Coronary artery (tissue), 2 donors: ENCODE results near the gene DUSP22.

Source experiments
- DNase-seq: peaks from one replicate; pipeline ENCODE4 v3.0.0-alpha.2; 2017; ENCODE audit warnings: low spot score
- H3K27ac ChIP-seq, 2 donors: fragments of 200-600 bp; sonication (generic); one replicate each; pipeline ENCODE4 v1.5.1; 2016 to 2019
- H3K4me3 ChIP-seq: fragments of 200-600 bp; sonication (generic); 2 replicates; pipeline ENCODE4 v1.5.1; 2016; ENCODE audit warnings: mild to moderate bottlenecking, moderate library complexity
- CTCF ChIP-seq: fragments of 200-600 bp; sonication (generic); IDR thresholded peaks from one replicate; pipeline ENCODE4 v1.5.1; 2019; ENCODE audit warnings: antibody characterized with exemption

Gene DUSP22

DNA sequence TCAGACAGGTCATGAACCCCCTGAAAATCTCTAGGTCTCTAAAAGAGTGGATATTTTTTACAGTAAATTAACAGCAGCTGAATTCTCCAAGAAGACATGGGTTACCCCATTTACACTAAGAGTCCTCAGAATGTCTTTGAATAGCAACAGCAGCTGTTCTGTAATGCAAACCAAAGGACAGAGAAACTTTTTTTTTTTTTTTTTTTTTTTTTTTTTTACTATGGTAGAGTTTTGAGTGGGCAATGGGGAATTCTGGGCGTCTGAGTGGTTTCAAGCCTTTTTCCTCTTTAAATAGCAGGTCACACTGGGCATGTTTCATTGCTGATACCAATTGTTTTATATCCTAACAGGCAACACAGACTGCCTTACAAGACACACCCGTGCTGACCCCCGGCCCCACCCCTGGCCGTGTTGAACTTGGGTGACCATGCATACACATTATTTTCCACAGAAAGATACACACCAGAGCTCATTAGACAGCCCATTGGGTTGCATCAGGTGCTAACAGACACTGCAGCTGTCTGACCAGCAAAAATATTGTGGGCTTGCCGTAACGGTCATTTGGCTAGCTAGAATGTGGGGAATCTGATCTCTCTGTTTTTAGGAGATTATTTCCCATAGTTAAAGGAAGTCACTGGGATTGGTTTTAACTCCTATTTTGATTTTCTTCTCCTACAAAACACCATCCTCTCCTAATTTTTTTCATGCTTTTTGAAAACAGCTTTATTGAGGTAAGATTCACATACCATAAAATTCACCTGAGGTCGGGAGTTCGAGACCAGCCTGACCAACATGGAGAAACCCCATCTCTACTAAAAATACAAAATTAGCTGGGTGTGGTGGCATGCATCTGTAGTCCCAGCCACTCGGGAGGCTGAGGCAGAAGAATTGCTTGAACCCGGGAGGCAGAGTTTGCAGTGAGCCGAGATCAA is 72.6 kb downstream of the DUSP22 start:
- no peak for DNase-seq
- no peak for TF ChIP-seq CTCF
- Histone ChIP-seq H3K4me3 (no peak overlapping the region), H3K27ac (no peak overlapping the region)

DNA sequence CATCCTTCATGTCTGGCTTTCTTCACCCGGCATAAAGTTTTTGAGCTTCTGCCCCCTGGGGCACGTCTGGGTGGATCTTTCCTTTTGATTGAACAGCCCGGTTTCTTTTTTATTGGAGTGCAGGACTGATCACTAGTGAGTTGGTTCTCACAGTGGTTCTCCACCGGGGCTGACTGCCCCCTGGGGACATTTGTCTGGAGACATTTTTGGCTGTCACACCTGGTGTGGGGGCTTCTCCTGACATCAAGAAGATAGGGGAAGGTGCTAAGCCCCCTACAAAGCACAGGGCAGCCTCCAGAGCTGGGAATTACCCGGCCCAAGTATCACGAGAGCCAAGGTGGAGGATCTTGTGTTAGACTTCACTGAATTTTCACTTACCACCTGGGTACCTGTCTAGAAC is 73.5 kb downstream of the DUSP22 start:
- no peak overlapping the region for H3K27ac ChIP-seq
- no peak overlapping the region for H3K4me3 ChIP-seq
- no peak for DNase-seq
- TF ChIP-seq CTCF: no peak

DNA sequence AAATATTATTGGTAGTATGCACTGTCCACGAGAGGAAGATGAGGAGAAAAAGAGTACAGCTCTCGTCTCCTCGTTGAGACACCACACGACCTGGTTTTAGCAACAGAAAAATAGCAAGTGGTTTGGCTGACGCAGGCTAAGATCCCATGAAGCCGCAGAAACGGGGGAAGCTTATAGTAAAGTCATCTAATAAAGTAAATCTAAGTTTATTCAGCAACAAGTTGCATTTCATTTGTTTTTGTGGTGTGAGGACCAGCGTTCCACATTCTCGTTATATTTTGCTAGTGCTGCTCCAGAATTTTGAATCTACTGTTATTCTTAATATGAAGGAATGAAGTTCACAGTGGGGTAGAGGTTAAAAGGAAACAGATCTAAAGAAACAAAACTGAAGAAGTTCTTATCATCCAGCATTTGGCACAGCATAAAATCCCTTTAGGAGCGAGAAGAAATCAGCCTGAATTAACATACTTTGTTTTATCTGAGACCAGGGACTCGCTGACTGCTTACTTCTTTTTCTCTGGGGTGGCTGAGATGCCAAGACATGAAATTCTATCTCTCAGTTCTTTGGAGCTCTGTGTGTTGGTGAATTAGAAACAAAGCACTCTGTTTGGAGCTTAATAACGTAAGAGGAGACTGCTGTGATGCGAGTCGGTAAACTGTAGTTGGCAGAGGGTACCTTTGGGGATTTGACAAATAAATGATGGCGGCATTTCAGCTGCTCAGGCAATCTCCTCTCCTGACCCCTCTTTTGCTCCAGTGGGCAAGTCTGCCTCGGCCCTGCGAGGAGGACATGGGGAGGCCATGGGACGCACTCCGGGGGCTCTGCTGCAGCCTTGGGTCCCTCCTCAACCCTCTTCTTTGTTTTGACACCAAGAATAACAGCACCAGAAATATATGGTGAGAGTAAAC is 74.4 kb downstream of the DUSP22 start:
- Histone ChIP-seq H3K27ac (no peak overlapping the region), H3K4me3 (no peak overlapping the region)
- no peak for DNase-seq
- no peak for TF ChIP-seq CTCF

- Histone ChIP-seq H3K4me3 (no peak overlapping the region), H3K27ac (no peak overlapping the region)
- no peak for TF ChIP-seq CTCF
- DNase-seq: no peak
Observed at GRCh38 chr6:367298-367794, 75.1 kb downstream of the DUSP22 start.

DNA sequence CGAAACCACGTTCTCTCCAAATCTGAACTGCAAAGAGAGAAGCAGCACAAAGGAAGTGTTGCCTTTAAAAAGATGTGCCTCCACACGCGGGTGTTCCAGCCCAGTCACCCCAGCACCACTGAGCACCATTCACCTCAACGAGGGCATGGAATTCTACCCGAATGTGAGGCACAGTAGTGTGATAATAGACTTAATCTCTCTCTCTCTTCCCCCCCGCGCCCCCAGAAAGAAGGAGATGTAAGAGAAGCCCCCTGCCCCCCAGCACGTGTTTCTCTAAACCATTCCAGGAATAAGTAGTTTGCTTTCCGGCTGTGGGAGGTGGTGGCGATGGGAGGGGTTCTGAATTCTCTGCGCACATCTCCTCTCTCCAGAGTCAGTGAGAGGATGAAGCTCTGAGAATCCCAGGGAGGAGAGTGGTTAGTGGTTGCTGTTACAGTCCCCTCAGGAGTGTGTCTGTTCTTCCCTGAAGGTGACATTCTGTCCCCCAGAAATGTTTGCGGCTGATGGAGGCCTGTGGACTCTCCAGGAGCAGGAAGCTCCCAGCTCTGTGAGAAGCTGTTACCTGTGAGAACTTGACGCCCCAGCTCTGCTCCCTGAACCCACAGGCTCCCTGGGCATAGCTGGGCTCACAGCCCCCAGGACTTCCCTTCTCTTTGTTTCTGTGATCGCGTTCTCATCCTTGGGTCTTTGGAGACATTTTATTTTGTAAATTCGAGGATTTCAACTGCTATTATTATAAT is 75.8 kb downstream of the DUSP22 start:
- no peak overlapping the region for H3K27ac ChIP-seq
- no peak overlapping the region for H3K4me3 ChIP-seq
- DNase-seq: no peak
- TF ChIP-seq CTCF: no peak

GRCh38 chr6:369559-370431 is 77.5 kb downstream of the DUSP22 start:
- no peak for TF ChIP-seq CTCF
- DNase-seq: no peak
- Histone ChIP-seq H3K27ac (no peak overlapping the region), H3K4me3 (no peak overlapping the region)
